ENCODE results near the gene DTD1. TPM values are rescaled to one million over a fixed set of nuclear protein-coding genes. Genes with fewer than 3 reads are reported as not detected.
"Not testable (repeated sequence)": the region's sequence is repeated elsewhere in the genome, so short reads cannot be mapped to it uniquely, and the experiment has no call there.

DTD1 gene
- total RNA-seq, 1 donor from 2014 or later = 49.9 TPM

- H3K4me3 Mint-ChIP-seq = no peak overlapping the region
- peaks cover 2% of the 10 kb centered on the region for H3K36me3 Mint-ChIP-seq (ENCODE audit: low read depth)
- DNase-seq = no peak
- intact Hi-C loops (cut with micrococcal nuclease) = no loop called here
- no peak overlapping the region for H3K27ac Mint-ChIP-seq
- no peaks in the 10 kb centered on the region for H3K9me3 Mint-ChIP-seq
- peaks cover 5% of the 10 kb centered on the region for H3K27me3 Mint-ChIP-seq
- no peaks in the 10 kb centered on the region for H3K4me1 Mint-ChIP-seq
Observed at GRCh38 chr20:18767676-18768075, 179.8 kb downstream of the DTD1 start.

- Mint-ChIP-seq H3K27ac (no peak overlapping the region), H3K9me3 (no peaks in the 10 kb centered on the region), H3K4me1 (no peaks in the 10 kb centered on the region), H3K36me3 (ENCODE audit: low read depth) (no peaks in the 10 kb centered on the region), H3K27me3 (peaks cover 5% of the 10 kb centered on the region), H3K4me3 (no peak overlapping the region)
- intact Hi-C loops (cut with micrococcal nuclease) = no loop called here
- DNase-seq = no peak
Observed at GRCh38 chr20:18773566-18773965, 185.7 kb downstream of the DTD1 start.

GRCh38 chr20:18774207-18774606 lies 186.4 kb downstream of the DTD1 start:
- no peak for DNase-seq
- no peak overlapping the region for H3K27ac Mint-ChIP-seq
- no peaks in the 10 kb centered on the region for H3K4me1 Mint-ChIP-seq
- H3K4me3 Mint-ChIP-seq = no peak overlapping the region
- H3K9me3 Mint-ChIP-seq = no peaks in the 10 kb centered on the region
- peaks cover 5% of the 10 kb centered on the region for H3K27me3 Mint-ChIP-seq
- no peaks in the 10 kb centered on the region for H3K36me3 Mint-ChIP-seq (ENCODE audit: low read depth)
- intact Hi-C loops (cut with micrococcal nuclease) = no loop called here

GRCh38 chr20:18775633-18776032 lies 187.8 kb downstream of the DTD1 start:
- Mint-ChIP-seq H3K36me3 (ENCODE audit: low read depth) (no peaks in the 10 kb centered on the region), H3K27ac (no peak overlapping the region), H3K4me3 (no peak overlapping the region), H3K9me3 (no peaks in the 10 kb centered on the region), H3K27me3 (peaks cover 5% of the 10 kb centered on the region), H3K4me1 (no peaks in the 10 kb centered on the region)
- intact Hi-C loops (cut with micrococcal nuclease) = no loop called here
- DNase-seq = no peak

GRCh38 chr20:18778690-18779392 lies 191.0 kb downstream of the DTD1 start:
- no peak overlapping the region for H3K27ac Mint-ChIP-seq
- no peaks in the 10 kb centered on the region for H3K27me3 Mint-ChIP-seq

GRCh38 chr20:18780385-18781130 lies 192.7 kb downstream of the DTD1 start:
- Mint-ChIP-seq H3K4me1 (no peaks in the 10 kb centered on the region), H3K27ac (no peak overlapping the region)
- intact Hi-C loops (cut with micrococcal nuclease) = no loop called here

More at GRCh38 chr20:18778690-18779392, 191.0 kb downstream of the DTD1 start:
- intact Hi-C loops (cut with micrococcal nuclease) = no loop called here
- Mint-ChIP-seq H3K4me3 (no peak overlapping the region), H3K4me1 (no peaks in the 10 kb centered on the region), H3K36me3 (ENCODE audit: low read depth) (no peaks in the 10 kb centered on the region), H3K9me3 (no peaks in the 10 kb centered on the region)
- DNase-seq = peak; percentile 42

GRCh38 chr20:18781509-18781908 lies 193.7 kb downstream of the DTD1 start:
- intact Hi-C loops (cut with micrococcal nuclease) = no loop called here
- Mint-ChIP-seq H3K27ac (no peak overlapping the region), H3K4me3 (no peak overlapping the region), H3K36me3 (ENCODE audit: low read depth) (no peaks in the 10 kb centered on the region), H3K4me1 (no peaks in the 10 kb centered on the region), H3K27me3 (no peaks in the 10 kb centered on the region), H3K9me3 (no peaks in the 10 kb centered on the region)
- no peak for DNase-seq

More at GRCh38 chr20:18780385-18781130, 192.7 kb downstream of the DTD1 start:
- Mint-ChIP-seq H3K9me3 (no peaks in the 10 kb centered on the region), H3K36me3 (ENCODE audit: low read depth) (no peaks in the 10 kb centered on the region), H3K27me3 (no peaks in the 10 kb centered on the region), H3K4me3 (no peak overlapping the region)
- no peak for DNase-seq

- intact Hi-C loops (cut with micrococcal nuclease) = no loop called here
- no peak for DNase-seq
- no peaks in the 10 kb centered on the region for H3K4me1 Mint-ChIP-seq
Observed at GRCh38 chr20:18783385-18783959, 195.6 kb downstream of the DTD1 start.

GRCh38 chr20:18787046-18787445 lies 199.2 kb downstream of the DTD1 start:
- H3K9me3 Mint-ChIP-seq; H3K27me3 Mint-ChIP-seq; intact Hi-C loops (cut with micrococcal nuclease): not testable (repeated sequence)

More at GRCh38 chr20:18783385-18783959, 195.6 kb downstream of the DTD1 start:
- Mint-ChIP-seq H3K4me3 (no peak overlapping the region), H3K36me3 (ENCODE audit: low read depth) (no peaks in the 10 kb centered on the region), H3K27me3 (no peaks in the 10 kb centered on the region), H3K27ac (no peak overlapping the region), H3K9me3 (no peaks in the 10 kb centered on the region)

GRCh38 chr20:18788021-18788420 lies 200.2 kb downstream of the DTD1 start:
- intact Hi-C loops (cut with micrococcal nuclease) = no loop called here
- Mint-ChIP-seq H3K4me3 (no peak overlapping the region), H3K27ac (no peak overlapping the region), H3K9me3 (peaks cover 4% of the 10 kb centered on the region), H3K4me1 (no peaks in the 10 kb centered on the region), H3K36me3 (ENCODE audit: low read depth) (no peaks in the 10 kb centered on the region), H3K27me3 (peaks cover 6% of the 10 kb centered on the region)
- no peak for DNase-seq

More at GRCh38 chr20:18787046-18787445, 199.2 kb downstream of the DTD1 start:
- H3K4me3 Mint-ChIP-seq; H3K27ac Mint-ChIP-seq; H3K36me3 Mint-ChIP-seq (ENCODE audit: low read depth); DNase-seq; H3K4me1 Mint-ChIP-seq: not testable (repeated sequence)

GRCh38 chr20:18790787-18791186 lies 202.9 kb downstream of the DTD1 start:
- peaks cover 3% of the 10 kb centered on the region for H3K36me3 Mint-ChIP-seq (ENCODE audit: low read depth)
- no peak for DNase-seq
- peaks cover 6% of the 10 kb centered on the region for H3K4me1 Mint-ChIP-seq
- no peak overlapping the region for H3K4me3 Mint-ChIP-seq
- H3K9me3 Mint-ChIP-seq = peaks cover 7% of the 10 kb centered on the region
- H3K27ac Mint-ChIP-seq = no peak overlapping the region
- peaks cover 6% of the 10 kb centered on the region for H3K27me3 Mint-ChIP-seq
- intact Hi-C loops (cut with micrococcal nuclease) = loop anchor here (5.0 kb wide), 3 partner anchors 283 to 1108 kb away; partner anchors contain the start of genes RRBP1, SEC23B and ZNF133

GRCh38 chr20:18793625-18794427 lies 206.0 kb downstream of the DTD1 start:
- Mint-ChIP-seq H3K27me3 (peaks cover 6% of the 10 kb centered on the region), H3K36me3 (ENCODE audit: low read depth) (peaks cover 3% of the 10 kb centered on the region), H3K9me3 (peaks cover 12% of the 10 kb centered on the region), H3K4me3 (peak overlapping the region; percentile 93), H3K4me1 (peaks cover 6% of the 10 kb centered on the region), H3K27ac (peak overlapping the region; percentile 92)
- DNase-seq = peak; percentile 95
- intact Hi-C loops (cut with micrococcal nuclease) = loop anchor here (1.0 to 5.0 kb wide), 5 partner anchors 206 to 1112 kb away; partner anchors contain the start of genes DTD1, RRBP1, SEC23B and SMIM26

GRCh38 chr20:18794428-18794787 lies 206.6 kb downstream of the DTD1 start:
- intact Hi-C loops (cut with micrococcal nuclease) = loop anchor here (1.0 to 5.0 kb wide), 5 partner anchors 206 to 1112 kb away; partner anchors contain the start of genes DTD1, RRBP1, SEC23B and SMIM26
- H3K4me1 Mint-ChIP-seq = peaks cover 6% of the 10 kb centered on the region
- peaks cover 12% of the 10 kb centered on the region for H3K9me3 Mint-ChIP-seq

More at GRCh38 chr20:18794428-18794787, 206.6 kb downstream of the DTD1 start:
- DNase-seq = peak; percentile 59
- H3K27ac Mint-ChIP-seq = peak overlapping the region; percentile 92
- H3K4me3 Mint-ChIP-seq = peak overlapping the region; percentile 93
- peaks cover 3% of the 10 kb centered on the region for H3K36me3 Mint-ChIP-seq (ENCODE audit: low read depth)
- peaks cover 6% of the 10 kb centered on the region for H3K27me3 Mint-ChIP-seq

Measured in activated CD4-positive, alpha-beta T cell treated with anti-CD3 and anti-CD28 coated beads, Interleukin-2, amount 10 ng/mL, durations not matched to agents 24 days and 14 days (primary cell).